Endothelial cell of umbilical vein (primary cell): ENCODE results near the gene ADAMTS14. TPM values are rescaled to one million over a fixed set of nuclear protein-coding genes. Genes with fewer than 3 reads are reported as not detected.

ENCODE experiments used
- BruUV-seq: library from RNA; stranded (reverse); fragments of 400-500 nt; replicated peaks from 2 replicates; lab custom pipeline; 2021; lab: Mats Ljungman, UMichigan
- CTCF ChIA-PET: fragments of 300-600, 350-600 bp; sonication (Branson Sonifier 250); formaldehyde crosslinking; loops from one replicate; lab custom pipeline; 2021; ENCODE audit warnings: antibody characterized with exemption, inconsistent platforms; lab: Charles Lee
- POLR2A ChIA-PET: fragments of 300-600, 350-600 bp; sonication (Branson Sonifier 250); formaldehyde crosslinking; loops from one replicate; lab custom pipeline; 2021; ENCODE audit warnings: antibody characterized with exemption, inconsistent platforms; lab: Charles Lee
- DNase-seq: peaks from one replicate; pipeline ENCODE4 v3.0.0-alpha.2; 2011; ENCODE audit warnings: low read depth, low spot score
- FAIRE-seq: peaks from 2 replicates; lab custom pipeline; 2011; peaks lifted over from hg19 to GRCh38; lab: Jason Lieb, UNC
- H2AFZ ChIP-seq: 2 replicates; pipeline ENCODE4 v1.6.0; 2012; ENCODE audit warnings: low read depth, low read length, control low read depth, inconsistent platforms
- H3K27ac ChIP-seq: 2 replicates; pipeline ENCODE4 v1.5.1; 2011; ENCODE audit warnings: low read depth, mild to moderate bottlenecking, control low read depth, low read length, moderate library complexity; ENCODE audit not compliant: insufficient read depth
- H3K27me3 ChIP-seq, 2 experiments: 2 replicates each; pipeline versions ENCODE4 v1.6.0 to v1.6.1; 2011; ENCODE audit warnings: low read length in 2 of 2, mixed read lengths in 1 of 2; ENCODE audit not compliant: control insufficient read depth in 2 of 2, insufficient read depth in 2 of 2
- H3K36me3 ChIP-seq, 2 experiments: 2 replicates in 1 of 2; 3 replicates in 1 of 2; pipeline ENCODE4 v1.5.1; 2011; ENCODE audit warnings: low read length in 2 of 2, mild to moderate bottlenecking in 1 of 2, moderate library complexity in 1 of 2; ENCODE audit not compliant: control insufficient read depth in 2 of 2, insufficient read depth in 2 of 2; ENCODE audit errors: extremely low read depth in 1 of 2
- H3K4me1 ChIP-seq: 3 replicates; pipeline ENCODE4 v1.5.1; 2011; ENCODE audit warnings: mild to moderate bottlenecking, low read length; ENCODE audit not compliant: control insufficient read depth, insufficient read depth; ENCODE audit errors: extremely low read depth
- H3K4me2 ChIP-seq: 2 replicates; pipeline ENCODE4 v1.6.1; 2011; ENCODE audit warnings: low read length, control low read depth, mixed read lengths; ENCODE audit not compliant: insufficient read depth
- H3K4me3 ChIP-seq, 3 experiments: fragments of 200-600 bp in 1 of 3; sonication (generic), shearing (Covaris generic) in 1 of 3; replicated peaks in 1 of 3; 2 replicates each; pipeline ENCODE4 v1.5.1; 2011 to 2016; ENCODE audit warnings: control low read depth in 3 of 3, low read length in 3 of 3, mild to moderate bottlenecking in 2 of 3, inconsistent platforms in 1 of 3, low read depth in 1 of 3, moderate library complexity in 1 of 3; ENCODE audit not compliant: insufficient read depth in 1 of 3
- H3K79me2 ChIP-seq: 2 replicates; pipeline ENCODE4 v1.6.0; 2012; ENCODE audit warnings: low read length, inconsistent platforms; ENCODE audit not compliant: control insufficient read depth, insufficient read depth
- H3K9ac ChIP-seq: replicated peaks from 2 replicates; pipeline ENCODE3; 2011; ENCODE audit warnings: low read length, control low read depth; ENCODE audit not compliant: insufficient read depth; ENCODE audit errors: extremely low read depth
- H3K9me1 ChIP-seq: replicated peaks from 3 replicates; pipeline ENCODE4 v1.6.0; 2011; ENCODE audit warnings: mild to moderate bottlenecking, low read length; ENCODE audit not compliant: control insufficient read depth, insufficient read depth; ENCODE audit errors: extremely low read depth
- H3K9me3 ChIP-seq: replicated peaks from 2 replicates; pipeline ENCODE4 v1.5.1; 2012; ENCODE audit warnings: low read length, inconsistent platforms; ENCODE audit not compliant: control insufficient read depth, insufficient read depth
- H4K20me1 ChIP-seq: replicated peaks from 2 replicates; pipeline ENCODE3; 2011; ENCODE audit warnings: mild to moderate bottlenecking, low read length; ENCODE audit not compliant: control insufficient read depth, insufficient read depth; ENCODE audit errors: extremely low read depth
- CTCF ChIP-seq, 2 donors: IDR thresholded peaks; 1 replicate in 1 of 2; 2 replicates in 1 of 2; pipeline ENCODE4 v1.5.1; 2011; ENCODE audit warnings: low read length in 2 of 2, mild to moderate bottlenecking in 2 of 2, moderate library complexity in 2 of 2, control low read depth in 1 of 2, inconsistent platforms in 1 of 2, low read depth in 1 of 2; ENCODE audit not compliant: insufficient read depth in 1 of 2; ENCODE audit errors: extremely low read depth in 1 of 2
- EZH2 ChIP-seq: IDR thresholded peaks from 2 replicates; pipeline ENCODE4 v1.6.1; 2012; ENCODE audit warnings: borderline replicate concordance, low read depth, mild to moderate bottlenecking, moderate library complexity, low read length, inconsistent platforms; ENCODE audit not compliant: severe bottlenecking
- FOS ChIP-seq: IDR thresholded peaks from 2 replicates; pipeline ENCODE4 v1.6.1; 2011; ENCODE audit warnings: mild to moderate bottlenecking, low read length, moderate library complexity, borderline replicate concordance; ENCODE audit not compliant: insufficient read depth
- GATA2 ChIP-seq: IDR thresholded peaks from 2 replicates; pipeline ENCODE4 v1.7.0; 2011; ENCODE audit warnings: low read depth, mild to moderate bottlenecking, moderate library complexity, mixed read lengths, low read length; ENCODE audit not compliant: insufficient read length, insufficient read depth
- JUN ChIP-seq: IDR thresholded peaks from 2 replicates; pipeline ENCODE4 v1.6.1; 2011; ENCODE audit warnings: borderline replicate concordance, low read depth; ENCODE audit not compliant: insufficient read length, insufficient read depth
- MAX ChIP-seq: IDR thresholded peaks from 2 replicates; pipeline ENCODE4 v1.6.1; 2011; ENCODE audit not compliant: insufficient read depth, insufficient read length
- MYC ChIP-seq: IDR thresholded peaks from one replicate; pipeline ENCODE4 v1.6.1; 2011; ENCODE audit warnings: mild to moderate bottlenecking, low read depth, low read length
- POLR2A ChIP-seq: IDR thresholded peaks from 2 replicates; pipeline ENCODE4 v1.6.1; 2012; ENCODE audit warnings: low read depth, mild to moderate bottlenecking, control low read depth, low read length
- POLR2AphosphoS5 ChIP-seq: IDR thresholded peaks from 2 replicates; pipeline ENCODE4 v1.6.1; 2012; ENCODE audit warnings: low read depth, mild to moderate bottlenecking, control low read depth, low read length, moderate library complexity; ENCODE audit not compliant: insufficient read depth
- dilution Hi-C: fragments of 300-500 bp; cut with MboI; formaldehyde crosslinking; loops from one replicate; pipeline ENCODE4 v1.15.0; 2019; ENCODE audit warnings: low sequenced_read_pairs; ENCODE audit not compliant: extremely low pct_ligation_motif_present
- intact Hi-C: fragments of 100-400 bp; cut with micrococcal nuclease; formaldehyde crosslinking; loops from one replicate; pipeline ENCODE4 v1.10.0; 2022
- polyA plus RNA-seq, 4 experiments: library from polyadenylated mRNA; depleted of rRNA in 3 of 4; stranded (reverse) in 3 of 4; unstranded in 1 of 4; fragments of >200 nt; gene quantifications; 2 replicates each; pipeline versions ENCODE4 v1.2.1 to v1.2.3, GENCODE V29; 2011 to 2012; ENCODE audit warnings: missing spikeins in 1 of 4
- total RNA-seq: library from RNA; stranded (reverse); gene quantifications from 2 replicates; pipeline ENCODE4 v1.2.3, GENCODE V29; 2021

ADAMTS14 gene
- total and polyA plus RNA-seq, 2 donors (not counting 3 experiments of a cell fraction or from before 2014, with no cell fraction given) = not detected

DNA sequence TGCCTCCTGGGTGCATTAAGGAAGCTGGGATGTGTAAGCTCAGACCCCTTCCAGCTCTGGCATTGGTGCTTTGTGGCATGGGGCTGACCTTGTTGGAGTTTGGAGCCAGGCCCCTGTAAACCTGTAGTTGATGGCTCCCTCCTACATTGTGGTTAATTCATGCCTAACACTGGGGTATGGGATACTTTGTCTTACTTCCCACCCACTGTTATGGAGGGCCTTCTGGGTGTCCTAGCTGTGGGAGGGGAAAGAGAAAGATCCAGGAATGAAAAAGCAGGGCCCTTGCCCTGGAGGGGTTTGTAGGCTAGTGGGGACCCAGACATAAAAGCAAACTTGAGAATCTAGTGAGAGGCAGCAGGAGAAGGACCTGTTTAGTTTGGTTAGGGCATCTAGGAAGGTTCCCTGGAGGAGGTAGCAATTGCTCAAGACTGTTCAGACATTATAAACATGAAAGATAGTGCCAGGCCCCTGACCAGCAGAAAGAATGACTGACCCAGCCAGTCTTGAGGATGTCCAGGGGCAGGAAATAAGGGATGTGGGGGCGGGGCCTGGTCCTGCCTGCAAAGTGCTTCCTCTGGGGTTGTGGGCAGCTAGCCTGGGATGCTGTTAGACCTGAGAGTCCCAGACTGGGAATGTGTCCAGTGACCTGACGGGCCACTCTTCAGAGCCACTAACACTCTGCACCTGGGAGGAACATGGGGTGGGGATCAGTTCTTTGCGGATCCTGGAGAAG lies 6.6 kb downstream of the ADAMTS14 start:
- dilution Hi-C loops = no loop called here
- CTCF ChIA-PET = no interaction called here

DNA sequence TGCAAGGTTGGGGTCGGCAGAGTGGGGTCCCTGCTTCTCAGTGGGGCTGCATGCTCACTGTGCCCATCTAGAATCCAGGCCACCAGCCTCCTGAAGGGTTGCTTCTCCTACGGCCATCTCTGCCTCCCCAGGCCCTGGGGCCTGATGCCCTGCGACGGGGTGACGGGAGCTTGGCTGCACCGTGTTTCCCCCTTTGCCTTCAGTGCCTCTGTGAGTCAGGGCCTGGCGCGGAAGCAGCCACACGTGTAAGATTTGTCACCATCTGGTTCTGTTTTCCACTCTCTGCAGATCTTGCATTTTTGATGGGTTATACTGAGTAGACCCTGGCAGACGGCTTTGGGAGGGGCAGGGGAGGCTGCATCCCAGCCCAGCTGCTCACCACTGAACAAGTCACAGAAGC lies 7.2 kb downstream of the ADAMTS14 start:
- ChIA-PET CTCF (no interaction called here), POLR2A (no interaction called here)
- no peak for DNase-seq
- no peaks in the 10 kb centered on the region for H3K4me1 ChIP-seq
- no peaks in the 10 kb centered on the region for H3K36me3 ChIP-seq
- FAIRE-seq = no peak
- H3K9me3 ChIP-seq = no peaks in the 10 kb centered on the region
- TF ChIP-seq JUN (no peak), GATA2 (no peak), EZH2 (no peak), CTCF (IDR thresholded peaks at IDR 0.05; ENCODE audit: extremely low read depth in 1 of 2, insufficient read depth in 1 of 2, low read depth in 1 of 2, low read length in 2 of 2) (no peak), POLR2AphosphoS5 (no peak), POLR2A (no peak), MAX (no peak), MYC (no peak), FOS (no peak)
- no peaks in the 10 kb centered on the region for H3K79me2 ChIP-seq
- no peaks in the 10 kb centered on the region for H3K9me1 ChIP-seq
- no peak overlapping the region for H2AFZ ChIP-seq
- no TSS peak for BruUV-seq
- dilution Hi-C loops = no loop called here
- H3K27me3 ChIP-seq = peaks cover 0 to 3% of the 10 kb centered on the region in 2 experiments
- no peak overlapping the region for H3K27ac ChIP-seq
- no peak overlapping the region for H3K9ac ChIP-seq
- no peak overlapping the region for H3K4me2 ChIP-seq
- intact Hi-C loops = no loop called here
- no peaks in the 10 kb centered on the region for H4K20me1 ChIP-seq
- H3K4me3 ChIP-seq = no peak overlapping the region

More for the DNA sequence above, 6.6 kb downstream of the ADAMTS14 start:
- TF ChIP-seq MYC = no peak
- no peak for TF ChIP-seq MAX
- no peak for TF ChIP-seq EZH2
- TF ChIP-seq POLR2A = no peak
- H3K27me3 ChIP-seq = peaks cover 3 to 5% of the 10 kb centered on the region in 2 experiments
- DNase-seq (no peak), FAIRE-seq (no peak)
- H3K27ac ChIP-seq = no peak overlapping the region
- POLR2A ChIA-PET = no interaction called here
- H3K4me1 ChIP-seq = no peaks in the 10 kb centered on the region
- no peak overlapping the region for H2AFZ ChIP-seq
- H3K9me1 ChIP-seq = no peaks in the 10 kb centered on the region
- intact Hi-C loops = no loop called here
- no peaks in the 10 kb centered on the region for H4K20me1 ChIP-seq
- no TSS peak for BruUV-seq
- no peaks in the 10 kb centered on the region for H3K36me3 ChIP-seq
- no peak overlapping the region for H3K4me2 ChIP-seq
- H3K79me2 ChIP-seq = no peaks in the 10 kb centered on the region
- H3K9me3 ChIP-seq = no peaks in the 10 kb centered on the region
- H3K9ac ChIP-seq = no peak overlapping the region
- H3K4me3 ChIP-seq = no peak overlapping the region
